ENCODE measurements around the gene BCL2L1. TPM values are rescaled to one million over a fixed set of nuclear protein-coding genes. Genes with fewer than 3 reads are reported as not detected.

Gene BCL2L1
- total and polyA plus RNA-seq, 2 experiments from 2014 or later, result 42.4 to 110 TPM

GRCh38 chr20:31749223-31749622 lies 26.6 kb upstream of the BCL2L1 start:
- Histone ChIP-seq H3K4me3 (no peak overlapping the region), H3K27ac (ENCODE audit: low read depth) (no peak overlapping the region), H4K20me1 (replicated peaks; ENCODE audit: insufficient read depth) (peaks cover 87% of the 10 kb centered on the region), H2AFZ (no peak overlapping the region), H3K4me2 (no peak overlapping the region), H3F3A (replicated peaks; ENCODE audit: low read depth) (peaks cover 3% of the 10 kb centered on the region; the same call in 1 of the 2 replicates), H3K27me3 (ENCODE audit: insufficient read depth) (no peaks in the 10 kb centered on the region), H3K4me1 (ENCODE audit: insufficient read depth) (no peaks in the 10 kb centered on the region), H3K9me2 (ENCODE audit: insufficient read depth) (no peaks in the 10 kb centered on the region), H3K36me3 (ENCODE audit: insufficient read depth) (peaks cover 24% of the 10 kb centered on the region), H3K79me2 (replicated peaks; ENCODE audit: insufficient read depth) (peaks cover 100% of the 10 kb centered on the region)
- no peaks in the 10 kb centered on the region for H3K9me3 Mint-ChIP-seq
- no peak for DNase-seq (ENCODE audit: low spot score)
- peaks cover 3% of the 10 kb centered on the region for H3K27me3 Mint-ChIP-seq (ENCODE audit: insufficient read depth, low read depth, poor library complexity)
- H3K4me3 Mint-ChIP-seq, result no peak overlapping the region
- no peak overlapping the region for H3K27ac Mint-ChIP-seq
- no peak for ATAC-seq
- no peaks in the 10 kb centered on the region for H3K4me1 Mint-ChIP-seq
- TF ChIP-seq ZNF331 (CRISPR knock-in tag; IDR thresholded peaks at IDR 0.05; ENCODE audit: low read depth) (no peak), ZNF462 (CRISPR knock-in tag; IDR thresholded peaks at IDR 0.05) (no peak), ZNF114 (CRISPR knock-in tag; IDR thresholded peaks at IDR 0.05) (no peak), JUNB (IDR thresholded peaks at IDR 0.05; ENCODE audit: unreplicated experiment) (no peak), STAT1 (IDR thresholded peaks at IDR 0.05; ENCODE audit: unreplicated experiment) (no peak), CTCF (conservative IDR thresholded peaks at IDR 0.05; ENCODE audit: low read depth in 2 of 2) (no peak), EZH2 (IDR thresholded peaks at IDR 0.05; ENCODE audit: low read depth, unreplicated experiment) (no peak), CREB1 (CRISPR knock-in tag; IDR thresholded peaks at IDR 0.05; ENCODE audit: low read depth) (no peak), POLR2AphosphoS5 (IDR thresholded peaks at IDR 0.05; ENCODE audit: low read depth) (no peak)
- H3K36me3 Mint-ChIP-seq (ENCODE audit: low read depth), result peaks cover 39% of the 10 kb centered on the region

Data from GM23338 (cell line).